DND-41 (cell line): ENCODE data around the gene CADPS.

Source experiments
- ATAC-seq: fragments of 200-7000 bp; cut with Tn5 transposase; 3 replicates; pipeline ENCODE4 v1.9.1; 2021; ENCODE audit warnings: low read depth; ENCODE audit not compliant: insufficient read depth
- DNase-seq: peaks from one replicate; pipeline ENCODE4 v3.0.0-alpha.2; 2020
- H2AFZ ChIP-seq: 2 replicates; pipeline ENCODE4 v1.6.0; 2012; ENCODE audit warnings: low read depth, low read length
- H3K27ac ChIP-seq: 2 replicates; pipeline ENCODE4 v1.5.1; 2012; ENCODE audit warnings: low read length, inconsistent platforms
- H3K27me3 ChIP-seq: fragments of 200-600 bp; sonication (generic); 2 replicates; pipeline ENCODE4 v1.6.0; 2012; ENCODE audit warnings: low read length, mild to moderate bottlenecking, inconsistent platforms; ENCODE audit not compliant: insufficient read depth, poor library complexity
- H3K36me3 ChIP-seq: 2 replicates; pipeline ENCODE4 v1.5.1; 2012; ENCODE audit warnings: low read length, inconsistent platforms; ENCODE audit not compliant: insufficient read depth
- H3K4me1 ChIP-seq: 2 replicates; pipeline ENCODE4 v1.5.1; 2012; ENCODE audit warnings: mild to moderate bottlenecking, low read length; ENCODE audit not compliant: insufficient read depth
- H3K4me2 ChIP-seq: 2 replicates; pipeline ENCODE4 v1.6.0; 2012; ENCODE audit warnings: mild to moderate bottlenecking, moderate library complexity, low read length, inconsistent platforms; ENCODE audit not compliant: insufficient read depth
- H3K4me3 ChIP-seq, 2 experiments: fragments of 200-600 bp in 1 of 2; shearing (Covaris generic) in 1 of 2; 2 replicates each; pipeline ENCODE4 v1.5.1; 2012 to 2016; ENCODE audit warnings: inconsistent platforms in 2 of 2, low read length in 2 of 2, mild to moderate bottlenecking in 2 of 2, low read depth in 1 of 2, moderate library complexity in 1 of 2
- H3K79me2 ChIP-seq: 2 replicates; pipeline ENCODE4 v1.6.0; 2012; ENCODE audit warnings: low read length, inconsistent platforms; ENCODE audit not compliant: insufficient read depth
- H3K9ac ChIP-seq: 2 replicates; pipeline ENCODE4 v1.6.0; 2012; ENCODE audit warnings: low read depth, mild to moderate bottlenecking, inconsistent platforms, low read length, moderate library complexity
- H3K9me3 ChIP-seq: 2 replicates; pipeline ENCODE4 v1.5.1; 2012; ENCODE audit warnings: low read length, moderate library complexity, mild to moderate bottlenecking, inconsistent platforms; ENCODE audit not compliant: insufficient read depth, severe bottlenecking
- H4K20me1 ChIP-seq: 2 replicates; pipeline ENCODE4 v1.6.0; 2012; ENCODE audit warnings: low read length; ENCODE audit not compliant: insufficient read depth
- EZH2 ChIP-seq: IDR thresholded peaks from 3 replicates; pipeline ENCODE4 v1.6.1; 2012; ENCODE audit warnings: borderline replicate concordance, low read depth, mild to moderate bottlenecking, moderate library complexity, low read length, inconsistent platforms; ENCODE audit not compliant: severe bottlenecking
- TF ChIP-seq, protein P1 (sequence below): IDR thresholded peaks from 2 replicates; pipeline ENCODE4 v1.5.1; 2012; ENCODE audit warnings: borderline replicate concordance, low read length, moderate library complexity, mild to moderate bottlenecking; ENCODE audit not compliant: poor library complexity, severe bottlenecking; ENCODE audit errors: extremely low read depth

CADPS gene

DNA sequence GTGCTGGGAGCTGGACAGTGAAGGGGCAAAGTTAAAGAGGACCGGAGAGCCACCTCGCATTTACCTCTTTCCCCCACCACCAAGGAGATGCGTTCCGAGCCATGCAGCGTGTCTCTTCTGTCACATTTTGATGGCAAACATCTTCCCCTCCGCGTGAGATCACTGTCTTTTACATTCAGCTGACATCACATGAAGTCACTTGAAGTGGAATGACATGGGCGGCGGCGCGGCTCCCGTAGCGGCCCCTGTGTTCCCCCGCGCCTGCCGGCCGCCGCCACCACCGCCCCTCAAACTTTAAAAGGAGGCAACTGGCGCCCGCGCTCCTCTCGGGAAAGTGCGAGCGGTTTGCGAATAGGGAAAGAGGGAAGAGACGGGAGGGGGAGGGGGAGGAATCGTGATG is 502.0 kb downstream of the CADPS start, which contains the start of gene FEZF2:
FEZF2 (minus strand) TSS at position 336 of the 400 bp plus-strand sequence. CDS start 682 bp downstream, outside the sequence.
- no peaks in the 10 kb centered on the region for H3K4me1 ChIP-seq
- no peaks in the 10 kb centered on the region for H3K27me3 ChIP-seq
- H3K27ac ChIP-seq: no peak within 1 kb of the TSS
- H3K9me3 ChIP-seq: no peaks in the 10 kb centered on the region
- H3K79me2 ChIP-seq: no peaks in the 10 kb centered on the region
- H3K4me3 ChIP-seq: no peak within 1 kb of the TSS
- DNase-seq (no peak), ATAC-seq (no peak)
- no peaks in the 10 kb centered on the region for H3K36me3 ChIP-seq
- H3K9ac ChIP-seq: no peak within 1 kb of the TSS
- TF ChIP-seq, protein P1, sequence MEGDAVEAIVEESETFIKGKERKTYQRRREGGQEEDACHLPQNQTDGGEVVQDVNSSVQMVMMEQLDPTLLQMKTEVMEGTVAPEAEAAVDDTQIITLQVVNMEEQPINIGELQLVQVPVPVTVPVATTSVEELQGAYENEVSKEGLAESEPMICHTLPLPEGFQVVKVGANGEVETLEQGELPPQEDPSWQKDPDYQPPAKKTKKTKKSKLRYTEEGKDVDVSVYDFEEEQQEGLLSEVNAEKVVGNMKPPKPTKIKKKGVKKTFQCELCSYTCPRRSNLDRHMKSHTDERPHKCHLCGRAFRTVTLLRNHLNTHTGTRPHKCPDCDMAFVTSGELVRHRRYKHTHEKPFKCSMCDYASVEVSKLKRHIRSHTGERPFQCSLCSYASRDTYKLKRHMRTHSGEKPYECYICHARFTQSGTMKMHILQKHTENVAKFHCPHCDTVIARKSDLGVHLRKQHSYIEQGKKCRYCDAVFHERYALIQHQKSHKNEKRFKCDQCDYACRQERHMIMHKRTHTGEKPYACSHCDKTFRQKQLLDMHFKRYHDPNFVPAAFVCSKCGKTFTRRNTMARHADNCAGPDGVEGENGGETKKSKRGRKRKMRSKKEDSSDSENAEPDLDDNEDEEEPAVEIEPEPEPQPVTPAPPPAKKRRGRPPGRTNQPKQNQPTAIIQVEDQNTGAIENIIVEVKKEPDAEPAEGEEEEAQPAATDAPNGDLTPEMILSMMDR: no peak
- TF ChIP-seq EZH2: no peak
- no peak within 1 kb of the TSS for H3K4me2 ChIP-seq
- no peak within 1 kb of the TSS for H2AFZ ChIP-seq
- H4K20me1 ChIP-seq: no peaks in the 10 kb centered on the region

DNA sequence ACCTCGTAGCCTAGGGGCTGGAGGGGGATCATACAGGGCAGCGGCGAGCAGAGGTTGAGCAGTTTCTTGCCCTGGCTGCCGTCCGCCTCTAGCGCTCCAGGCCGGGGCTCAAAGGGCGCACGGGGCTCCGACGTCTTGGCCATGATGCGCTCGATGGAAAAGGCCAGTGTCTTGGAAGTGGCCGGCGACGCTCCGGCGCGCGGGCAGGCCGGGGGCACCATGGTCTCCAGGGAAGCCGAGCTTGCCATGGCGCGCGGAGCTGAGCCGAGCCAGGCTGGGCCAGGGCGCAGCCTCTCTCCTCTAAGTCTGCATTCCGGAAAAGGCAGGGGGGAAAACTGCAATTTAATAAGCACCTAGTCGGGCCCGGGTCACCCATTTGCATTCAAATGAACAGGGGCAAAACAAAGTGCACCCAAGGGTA is 502.6 kb downstream of the CADPS start:
- Histone ChIP-seq H3K36me3 (no peaks in the 10 kb centered on the region), H3K4me3 (no peak overlapping the region), H3K9me3 (no peaks in the 10 kb centered on the region), H4K20me1 (no peaks in the 10 kb centered on the region), H2AFZ (no peak overlapping the region), H3K4me2 (no peak overlapping the region), H3K4me1 (no peaks in the 10 kb centered on the region), H3K27ac (no peak overlapping the region), H3K79me2 (no peaks in the 10 kb centered on the region), H3K27me3 (no peaks in the 10 kb centered on the region), H3K9ac (no peak overlapping the region)
- DNase-seq: no peak
- no peak for ATAC-seq
- no peak for TF ChIP-seq EZH2
- TF ChIP-seq, protein P1: no peak

DNA sequence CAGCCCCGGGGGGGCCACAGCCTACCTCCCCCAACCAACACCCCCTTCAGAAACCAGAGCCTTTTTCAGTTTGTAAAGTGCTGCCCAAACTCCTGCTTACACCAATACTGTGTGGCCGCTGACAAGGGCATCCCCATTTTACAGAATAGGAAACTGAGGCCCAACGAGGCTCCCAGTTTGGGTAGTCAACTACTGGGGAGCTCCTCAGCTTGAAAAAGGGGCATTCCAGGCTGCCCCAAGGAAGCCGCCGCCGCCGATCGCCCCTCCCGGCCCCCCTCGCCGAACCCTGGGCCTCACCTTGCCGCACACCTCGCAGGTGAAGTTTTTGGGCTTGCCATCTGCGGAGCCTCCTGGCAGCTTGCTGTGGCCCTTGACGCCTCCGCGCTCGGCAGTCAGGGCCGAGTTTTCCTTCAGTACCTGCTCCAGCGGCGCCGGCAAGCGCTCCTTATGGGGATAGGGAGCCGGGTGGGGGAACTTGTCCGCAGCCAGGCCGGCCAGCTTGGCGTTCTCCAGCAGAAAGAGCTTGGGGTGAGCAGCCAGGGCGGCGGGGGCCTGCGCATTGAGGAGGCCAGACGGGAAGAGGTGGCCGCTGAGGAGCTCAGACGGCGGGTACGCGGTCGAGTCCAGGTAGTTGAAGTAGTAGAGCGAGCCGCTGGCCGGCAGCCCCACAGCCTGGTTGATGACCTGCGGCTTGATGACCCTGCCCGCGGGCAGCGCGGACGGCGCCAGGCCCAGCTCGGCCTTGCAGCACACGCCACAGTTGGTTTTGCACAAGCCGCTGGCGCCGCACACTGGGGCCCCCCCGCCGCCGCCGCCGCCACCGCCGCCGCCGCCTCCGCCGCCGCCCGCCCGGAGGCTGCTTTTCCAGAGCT is 503.3 kb downstream of the CADPS start:
- no peaks in the 10 kb centered on the region for H3K79me2 ChIP-seq
- no peak overlapping the region for H3K4me2 ChIP-seq
- no peaks in the 10 kb centered on the region for H3K4me1 ChIP-seq
- H3K9ac ChIP-seq: no peak overlapping the region
- H3K27me3 ChIP-seq: no peaks in the 10 kb centered on the region
- no peak for ATAC-seq
- no peak for DNase-seq
- no peak overlapping the region for H2AFZ ChIP-seq
- H4K20me1 ChIP-seq: no peaks in the 10 kb centered on the region
- no peak overlapping the region for H3K4me3 ChIP-seq
- no peaks in the 10 kb centered on the region for H3K9me3 ChIP-seq
- no peak overlapping the region for H3K27ac ChIP-seq
- TF ChIP-seq, protein P1: no peak
- TF ChIP-seq EZH2: no peak
- no peaks in the 10 kb centered on the region for H3K36me3 ChIP-seq
